Neural progenitor cell (in vitro differentiated cells): Measurements from ENCODE around the gene CLINT1.

Source experiments
- EZH2 ChIP-seq: fragments of 200-600 bp; sonication (generic); IDR thresholded peaks from 2 replicates; pipeline ENCODE4 v1.6.1; 2017; ENCODE audit warnings: antibody characterized with exemption, mild to moderate bottlenecking, moderate library complexity
- TF ChIP-seq, protein P1 (sequence below): fragments of 200-600 bp; sonication (generic); IDR thresholded peaks from 2 replicates; pipeline ENCODE4 v1.5.1; 2017; ENCODE audit warnings: antibody characterized with exemption, mild to moderate bottlenecking

DNA sequence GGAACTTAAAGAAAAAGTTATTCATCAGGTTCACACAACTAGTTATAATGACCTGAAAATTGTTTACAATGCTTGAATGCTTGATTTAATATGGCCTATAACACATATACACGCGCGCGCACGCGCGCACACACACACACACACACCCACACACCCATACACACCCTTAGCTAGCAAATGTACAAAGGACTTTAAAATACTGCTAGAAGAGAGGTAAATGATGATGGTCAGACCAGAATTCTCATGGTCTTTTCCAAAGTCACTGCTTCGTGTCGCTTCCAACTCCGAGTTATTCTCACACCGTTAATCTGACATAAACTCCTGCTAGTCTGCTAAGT is 109.5 kb downstream of the CLINT1 start:
- TF ChIP-seq, protein P1, sequence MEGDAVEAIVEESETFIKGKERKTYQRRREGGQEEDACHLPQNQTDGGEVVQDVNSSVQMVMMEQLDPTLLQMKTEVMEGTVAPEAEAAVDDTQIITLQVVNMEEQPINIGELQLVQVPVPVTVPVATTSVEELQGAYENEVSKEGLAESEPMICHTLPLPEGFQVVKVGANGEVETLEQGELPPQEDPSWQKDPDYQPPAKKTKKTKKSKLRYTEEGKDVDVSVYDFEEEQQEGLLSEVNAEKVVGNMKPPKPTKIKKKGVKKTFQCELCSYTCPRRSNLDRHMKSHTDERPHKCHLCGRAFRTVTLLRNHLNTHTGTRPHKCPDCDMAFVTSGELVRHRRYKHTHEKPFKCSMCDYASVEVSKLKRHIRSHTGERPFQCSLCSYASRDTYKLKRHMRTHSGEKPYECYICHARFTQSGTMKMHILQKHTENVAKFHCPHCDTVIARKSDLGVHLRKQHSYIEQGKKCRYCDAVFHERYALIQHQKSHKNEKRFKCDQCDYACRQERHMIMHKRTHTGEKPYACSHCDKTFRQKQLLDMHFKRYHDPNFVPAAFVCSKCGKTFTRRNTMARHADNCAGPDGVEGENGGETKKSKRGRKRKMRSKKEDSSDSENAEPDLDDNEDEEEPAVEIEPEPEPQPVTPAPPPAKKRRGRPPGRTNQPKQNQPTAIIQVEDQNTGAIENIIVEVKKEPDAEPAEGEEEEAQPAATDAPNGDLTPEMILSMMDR, result no peak
- no peak for TF ChIP-seq EZH2
